ENCODE data around the gene MYCBPAP.

MYCBPAP gene

DNA sequence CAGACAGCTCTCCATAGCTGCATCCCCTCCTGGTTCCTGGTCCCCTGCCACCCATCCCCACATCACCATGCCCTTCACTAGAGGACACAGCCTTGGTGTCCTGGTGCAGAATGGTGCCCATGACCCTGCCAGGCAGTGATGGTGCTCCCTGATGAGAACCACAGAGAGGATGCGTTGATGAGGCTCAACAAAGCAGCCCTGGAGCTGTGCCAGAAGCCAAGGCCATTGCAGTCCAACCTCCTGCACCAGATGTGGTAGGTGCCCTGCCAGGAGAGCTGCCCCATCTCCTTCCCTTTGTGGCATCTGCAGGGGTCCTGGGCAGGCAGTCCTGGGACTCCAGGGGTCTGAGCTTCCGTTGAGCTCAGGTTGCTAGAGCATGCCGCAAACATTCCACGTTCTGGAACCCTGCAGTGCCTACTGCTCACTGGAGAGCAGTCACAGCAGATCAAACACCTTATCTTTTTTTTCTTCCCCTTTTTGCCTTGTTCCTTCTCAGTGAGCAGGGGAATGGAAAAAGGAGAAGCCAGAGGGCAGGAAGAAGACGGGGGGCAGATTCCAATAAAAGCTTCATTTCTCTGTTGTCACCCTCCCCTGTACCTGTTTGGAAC is 19.0 kb downstream of the MYCBPAP start:
- H3K4me3 ChIP-seq (ENCODE audit: low read depth, low read length, poor library complexity, severe bottlenecking), result no peak overlapping the region
- peaks cover 3% of the 10 kb centered on the region; the same call in 1 of the 2 replicates for H3K27me3 ChIP-seq (ENCODE audit: insufficient read depth, low read length)
- H4K20me1 ChIP-seq (ENCODE audit: insufficient read depth, low read length), result no peaks in the 10 kb centered on the region
- no peaks in the 10 kb centered on the region for H3K79me2 ChIP-seq (ENCODE audit: insufficient read depth, low read length)
- H3K9ac ChIP-seq (ENCODE audit: low read length), result no peak overlapping the region
- no peaks in the 10 kb centered on the region for H3K4me1 ChIP-seq (ENCODE audit: insufficient read depth, low read length, severe bottlenecking)
- TF ChIP-seq, protein P1, sequence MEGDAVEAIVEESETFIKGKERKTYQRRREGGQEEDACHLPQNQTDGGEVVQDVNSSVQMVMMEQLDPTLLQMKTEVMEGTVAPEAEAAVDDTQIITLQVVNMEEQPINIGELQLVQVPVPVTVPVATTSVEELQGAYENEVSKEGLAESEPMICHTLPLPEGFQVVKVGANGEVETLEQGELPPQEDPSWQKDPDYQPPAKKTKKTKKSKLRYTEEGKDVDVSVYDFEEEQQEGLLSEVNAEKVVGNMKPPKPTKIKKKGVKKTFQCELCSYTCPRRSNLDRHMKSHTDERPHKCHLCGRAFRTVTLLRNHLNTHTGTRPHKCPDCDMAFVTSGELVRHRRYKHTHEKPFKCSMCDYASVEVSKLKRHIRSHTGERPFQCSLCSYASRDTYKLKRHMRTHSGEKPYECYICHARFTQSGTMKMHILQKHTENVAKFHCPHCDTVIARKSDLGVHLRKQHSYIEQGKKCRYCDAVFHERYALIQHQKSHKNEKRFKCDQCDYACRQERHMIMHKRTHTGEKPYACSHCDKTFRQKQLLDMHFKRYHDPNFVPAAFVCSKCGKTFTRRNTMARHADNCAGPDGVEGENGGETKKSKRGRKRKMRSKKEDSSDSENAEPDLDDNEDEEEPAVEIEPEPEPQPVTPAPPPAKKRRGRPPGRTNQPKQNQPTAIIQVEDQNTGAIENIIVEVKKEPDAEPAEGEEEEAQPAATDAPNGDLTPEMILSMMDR (IDR thresholded peaks at IDR 0.05; ENCODE audit: low read length), result no peak
- no peaks in the 10 kb centered on the region for H3K9me2 ChIP-seq (ENCODE audit: low read depth, low read length)
- no peaks in the 10 kb centered on the region for H3K9me3 ChIP-seq (ENCODE audit: low read length)
- H3K4me2 ChIP-seq (ENCODE audit: low read length), result no peak overlapping the region
- H3K27ac ChIP-seq (ENCODE audit: low read depth, low read length, poor library complexity, severe bottlenecking), result no peak overlapping the region
- H3F3A ChIP-seq (ENCODE audit: insufficient read depth, low read length), result no peaks in the 10 kb centered on the region
- no peaks in the 10 kb centered on the region for H3K36me3 ChIP-seq (ENCODE audit: insufficient read depth, low read length)
- H2AFZ ChIP-seq (ENCODE audit: low read length), result no peak overlapping the region

DNA sequence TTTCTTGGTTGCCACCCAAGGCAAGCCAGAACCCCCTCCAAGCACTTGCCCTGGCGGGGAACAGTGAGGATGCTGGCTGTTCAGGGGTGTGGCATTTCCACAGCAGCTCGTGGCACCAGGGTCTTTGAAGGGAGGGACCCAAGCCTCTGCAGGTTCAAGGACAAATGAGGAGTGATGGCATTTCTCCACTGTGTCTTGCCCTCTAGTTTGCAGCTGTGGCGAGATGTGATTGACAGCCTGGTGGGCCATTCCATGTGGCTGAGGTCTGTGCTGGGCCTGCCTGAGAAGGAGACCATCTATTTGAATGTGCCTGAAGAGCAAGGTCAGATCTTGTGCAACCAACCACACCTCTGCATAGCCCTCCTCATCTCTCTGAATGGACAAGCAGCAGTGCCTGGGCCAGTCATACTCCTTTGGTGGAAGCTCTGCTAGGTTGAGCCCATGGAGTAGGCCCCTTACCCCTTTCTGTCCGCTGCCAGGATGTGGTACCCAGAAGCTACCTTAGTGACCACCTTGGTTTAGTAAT is 19.8 kb downstream of the MYCBPAP start:
- H3K4me1 ChIP-seq (ENCODE audit: insufficient read depth, low read length, severe bottlenecking), result no peaks in the 10 kb centered on the region
- no peak for TF ChIP-seq EZH2 (IDR thresholded peaks at IDR 0.05; ENCODE audit: borderline replicate concordance, low read length)
- TF ChIP-seq, protein P1 (IDR thresholded peaks at IDR 0.05; ENCODE audit: low read length), result no peak
- H2AFZ ChIP-seq (ENCODE audit: low read length), result no peak overlapping the region
- H3K9me2 ChIP-seq (ENCODE audit: low read depth, low read length), result no peaks in the 10 kb centered on the region
- H4K20me1 ChIP-seq (ENCODE audit: insufficient read depth, low read length), result no peaks in the 10 kb centered on the region
- no peak overlapping the region for H3K4me2 ChIP-seq (ENCODE audit: low read length)
- H3K36me3 ChIP-seq (ENCODE audit: insufficient read depth, low read length), result no peaks in the 10 kb centered on the region
- H3K9me3 ChIP-seq (ENCODE audit: low read length), result no peaks in the 10 kb centered on the region
- H3K79me2 ChIP-seq (ENCODE audit: insufficient read depth, low read length), result no peaks in the 10 kb centered on the region
- peaks cover 3% of the 10 kb centered on the region; the same call in 1 of the 2 replicates for H3K27me3 ChIP-seq (ENCODE audit: insufficient read depth, low read length)
- no peaks in the 10 kb centered on the region for H3F3A ChIP-seq (ENCODE audit: insufficient read depth, low read length)
- H3K4me3 ChIP-seq (ENCODE audit: low read depth, low read length, poor library complexity, severe bottlenecking), result no peak overlapping the region
- no peak overlapping the region for H3K27ac ChIP-seq (ENCODE audit: low read depth, low read length, poor library complexity, severe bottlenecking)
- no peak overlapping the region for H3K9ac ChIP-seq (ENCODE audit: low read length)

DNA sequence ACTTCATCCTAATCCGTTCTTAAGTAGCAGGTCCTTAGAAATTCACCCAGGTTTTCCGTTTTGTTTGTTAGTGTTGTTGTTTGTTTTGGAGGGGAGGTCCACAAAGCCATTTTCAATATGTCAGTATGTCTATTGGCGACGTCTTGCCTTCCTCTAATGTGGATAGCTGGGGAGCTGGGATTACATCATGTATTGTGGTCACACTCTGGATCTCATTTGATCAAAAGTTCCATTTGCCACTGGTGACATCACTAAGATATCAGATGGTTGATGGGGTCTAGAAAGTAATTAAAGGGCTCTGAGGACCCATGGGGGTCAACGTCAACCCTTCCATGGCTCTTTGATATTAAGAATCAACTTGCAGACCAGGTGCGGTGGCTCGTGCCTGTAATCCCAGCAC is 21.6 kb downstream of the MYCBPAP start:
- Histone ChIP-seq H3K9me2 (ENCODE audit: low read depth, low read length) (no peaks in the 10 kb centered on the region), H2AFZ (ENCODE audit: low read length) (no peak overlapping the region), H3K9ac (ENCODE audit: low read length) (no peak overlapping the region), H3K4me2 (ENCODE audit: low read length) (no peak overlapping the region), H3K27ac (ENCODE audit: low read depth, low read length, poor library complexity, severe bottlenecking) (no peak overlapping the region), H3K27me3 (ENCODE audit: insufficient read depth, low read length) (peaks cover 3% of the 10 kb centered on the region; the same call in 1 of the 2 replicates), H3F3A (ENCODE audit: insufficient read depth, low read length) (no peaks in the 10 kb centered on the region), H3K36me3 (ENCODE audit: insufficient read depth, low read length) (no peaks in the 10 kb centered on the region), H3K4me3 (ENCODE audit: low read depth, low read length, poor library complexity, severe bottlenecking) (no peak overlapping the region), H3K79me2 (ENCODE audit: insufficient read depth, low read length) (no peaks in the 10 kb centered on the region), H4K20me1 (ENCODE audit: insufficient read depth, low read length) (no peaks in the 10 kb centered on the region), H3K4me1 (ENCODE audit: insufficient read depth, low read length, severe bottlenecking) (no peaks in the 10 kb centered on the region), H3K9me3 (ENCODE audit: low read length) (no peaks in the 10 kb centered on the region)
- TF ChIP-seq EZH2 (IDR thresholded peaks at IDR 0.05; ENCODE audit: borderline replicate concordance, low read length), result no peak
- TF ChIP-seq, protein P1 (IDR thresholded peaks at IDR 0.05; ENCODE audit: low read length), result no peak
